Nephron (organoid): ENCODE measurements around the gene NAA80.
A peak's percentile ranks its signal among the peaks of the same experiment; 100 is the strongest.
"Not testable (repeated sequence)": the region's sequence is repeated elsewhere in the genome, so short reads cannot be mapped to it uniquely, and the experiment has no call there.

Source experiments
- H3K27ac Mint-ChIP-seq, 3 experiments: 2 replicates each; pipeline ENCODE4 v1.8.0; 2020; ENCODE audit warnings: mixed read lengths in 3 of 3, mild to moderate bottlenecking in 2 of 3, moderate library complexity in 1 of 3
- H3K27me3 Mint-ChIP-seq: 2 replicates; pipeline ENCODE4 v1.8.0; 2021; ENCODE audit warnings: low read depth, mild to moderate bottlenecking, moderate library complexity, mixed read lengths
- H3K36me3 Mint-ChIP-seq: 2 replicates; pipeline ENCODE4 v1.8.0; 2020; ENCODE audit warnings: low read depth, mixed read lengths
- H3K4me1 Mint-ChIP-seq: 2 replicates; pipeline ENCODE4 v1.8.0; 2020; ENCODE audit warnings: mixed read lengths
- H3K4me3 Mint-ChIP-seq, 3 experiments: 2 replicates each; pipeline ENCODE4 v1.8.0; 2020; ENCODE audit warnings: mild to moderate bottlenecking in 3 of 3, mixed read lengths in 3 of 3, moderate library complexity in 2 of 3
- H3K9me3 Mint-ChIP-seq: 2 replicates; pipeline ENCODE4 v1.8.0; 2020; ENCODE audit warnings: mixed read lengths
- TF ChIP-seq, protein P1 (sequence below), 3 experiments: fragments of 200-600 bp; sonication (generic); IDR thresholded peaks; one replicate each; pipeline ENCODE4 v1.5.0; 2021; ENCODE audit warnings: antibody characterized with exemption in 3 of 3; ENCODE audit not compliant: unreplicated experiment in 3 of 3

The NAA80 gene

DNA sequence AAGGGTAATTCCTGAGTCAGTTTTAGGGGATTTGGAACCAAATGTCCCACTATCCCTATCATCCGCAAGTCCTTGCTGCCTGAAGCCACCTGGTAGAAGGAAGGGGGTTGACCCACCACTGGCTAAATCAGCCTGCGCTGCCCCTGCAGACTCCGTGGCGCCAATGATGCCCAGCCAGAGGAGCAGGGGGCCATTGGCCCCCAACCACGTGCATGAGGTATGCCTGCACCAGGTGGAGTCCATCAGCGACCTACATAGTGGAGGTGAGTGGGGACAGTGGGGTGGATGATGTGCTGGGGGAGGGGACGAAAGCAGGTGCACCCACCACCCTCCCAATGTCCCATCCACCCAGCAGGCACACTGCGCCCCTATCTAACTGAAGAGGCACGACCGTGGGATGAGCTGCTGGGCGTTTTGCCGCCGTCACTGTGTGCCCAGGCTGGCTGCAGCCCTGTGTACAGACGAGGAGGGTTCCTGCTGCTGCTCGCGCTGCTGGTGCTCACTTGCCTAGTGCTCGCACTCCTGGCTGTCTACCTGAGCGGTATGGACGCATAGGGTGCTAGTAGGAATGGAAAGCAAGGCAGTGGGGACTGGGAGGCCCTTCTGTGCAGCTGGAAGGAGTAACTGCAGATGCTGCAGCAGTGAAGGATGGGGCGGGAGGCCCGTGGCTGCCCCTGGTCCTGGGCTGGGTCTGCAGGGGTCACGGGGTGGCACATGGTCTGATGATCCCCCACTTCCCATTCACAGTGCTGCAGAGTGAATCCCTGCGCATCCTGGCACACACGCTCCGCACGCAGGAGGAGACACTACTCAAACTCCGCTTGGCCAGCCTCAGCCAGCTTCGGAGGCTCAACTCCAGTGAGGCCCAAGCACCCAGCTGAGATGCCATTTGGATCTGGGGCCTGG is 12.6 kb downstream of the NAA80 start:
- no peak overlapping the region for H3K27ac Mint-ChIP-seq
- no peak overlapping the region for H3K4me3 Mint-ChIP-seq
- H3K9me3 Mint-ChIP-seq: no peaks in the 10 kb centered on the region
- H3K4me1 Mint-ChIP-seq: peaks cover 6% of the 10 kb centered on the region
- no peaks in the 10 kb centered on the region for H3K27me3 Mint-ChIP-seq
- H3K36me3 Mint-ChIP-seq: no peaks in the 10 kb centered on the region
- TF ChIP-seq, protein P1, sequence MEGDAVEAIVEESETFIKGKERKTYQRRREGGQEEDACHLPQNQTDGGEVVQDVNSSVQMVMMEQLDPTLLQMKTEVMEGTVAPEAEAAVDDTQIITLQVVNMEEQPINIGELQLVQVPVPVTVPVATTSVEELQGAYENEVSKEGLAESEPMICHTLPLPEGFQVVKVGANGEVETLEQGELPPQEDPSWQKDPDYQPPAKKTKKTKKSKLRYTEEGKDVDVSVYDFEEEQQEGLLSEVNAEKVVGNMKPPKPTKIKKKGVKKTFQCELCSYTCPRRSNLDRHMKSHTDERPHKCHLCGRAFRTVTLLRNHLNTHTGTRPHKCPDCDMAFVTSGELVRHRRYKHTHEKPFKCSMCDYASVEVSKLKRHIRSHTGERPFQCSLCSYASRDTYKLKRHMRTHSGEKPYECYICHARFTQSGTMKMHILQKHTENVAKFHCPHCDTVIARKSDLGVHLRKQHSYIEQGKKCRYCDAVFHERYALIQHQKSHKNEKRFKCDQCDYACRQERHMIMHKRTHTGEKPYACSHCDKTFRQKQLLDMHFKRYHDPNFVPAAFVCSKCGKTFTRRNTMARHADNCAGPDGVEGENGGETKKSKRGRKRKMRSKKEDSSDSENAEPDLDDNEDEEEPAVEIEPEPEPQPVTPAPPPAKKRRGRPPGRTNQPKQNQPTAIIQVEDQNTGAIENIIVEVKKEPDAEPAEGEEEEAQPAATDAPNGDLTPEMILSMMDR (IDR thresholded peaks at IDR 0.05; ENCODE audit: unreplicated experiment in 3 of 3): no peak

- H3K9me3 Mint-ChIP-seq, H3K4me3 Mint-ChIP-seq, H3K27ac Mint-ChIP-seq, H3K36me3 Mint-ChIP-seq, H3K4me1 Mint-ChIP-seq, H3K27me3 Mint-ChIP-seq: not testable (repeated sequence)
Measured at GRCh38 chr3:50284121-50284520, 15.1 kb downstream of the NAA80 start.

GRCh38 chr3:50279255-50280016 is 19.8 kb downstream of the NAA80 start:
- Mint-ChIP-seq H3K27ac (no peak overlapping the region), H3K4me1 (peaks cover 11% of the 10 kb centered on the region)

DNA sequence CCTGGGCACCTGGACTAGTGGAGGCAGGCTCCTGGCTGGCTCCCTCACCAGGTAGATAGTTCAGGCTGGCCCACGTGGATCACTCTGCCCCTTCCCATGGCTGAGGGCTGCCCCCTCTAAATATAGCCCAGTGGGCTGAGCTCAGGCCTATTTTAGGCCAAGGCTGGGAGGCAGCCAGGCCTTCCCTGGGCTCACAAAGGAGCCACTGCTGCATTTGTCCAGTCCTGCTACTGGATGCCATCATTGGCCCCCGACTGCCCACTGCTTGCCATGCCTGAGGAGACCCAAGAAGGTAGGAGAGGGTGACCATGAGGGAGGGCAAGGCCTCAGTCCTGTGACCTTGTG is 20.4 kb downstream of the NAA80 start, which contains the start of gene LSMEM2:
LSMEM2 (plus strand) TSS at position 208 of the 345 bp plus-strand sequence; CDS start at position 235, 27 bp downstream.
- Mint-ChIP-seq H3K9me3 (no peaks in the 10 kb centered on the region), H3K36me3 (peaks cover 3% of the 10 kb centered on the region)
- TF ChIP-seq, protein P1 (IDR thresholded peaks at IDR 0.05; ENCODE audit: unreplicated experiment in 3 of 3): no peak

More at GRCh38 chr3:50279255-50280016, 19.8 kb downstream of the NAA80 start:
- peaks cover 3% of the 10 kb centered on the region for H3K36me3 Mint-ChIP-seq
- TF ChIP-seq, protein P1 (IDR thresholded peaks at IDR 0.05; ENCODE audit: unreplicated experiment in 3 of 3): no peak
- H3K4me3 Mint-ChIP-seq: no peak overlapping the region
- H3K27me3 Mint-ChIP-seq: peaks cover 12% of the 10 kb centered on the region
- H3K9me3 Mint-ChIP-seq: no peaks in the 10 kb centered on the region

GRCh38 chr3:50278123-50278879 is 20.9 kb downstream of the NAA80 start:
- H3K4me3 Mint-ChIP-seq: no peak overlapping the region
- TF ChIP-seq, protein P1 (IDR thresholded peaks at IDR 0.05; ENCODE audit: unreplicated experiment in 3 of 3): no peak
- H3K9me3 Mint-ChIP-seq: no peaks in the 10 kb centered on the region
- H3K36me3 Mint-ChIP-seq: peaks cover 3% of the 10 kb centered on the region
- peak overlapping the region in 2 of 3 experiments; percentile 13 to 30 for H3K27ac Mint-ChIP-seq
- H3K4me1 Mint-ChIP-seq: peaks cover 16% of the 10 kb centered on the region
- H3K27me3 Mint-ChIP-seq: peaks cover 19% of the 10 kb centered on the region

More for the DNA sequence above, 20.4 kb downstream of the NAA80 start, which contains the start of gene LSMEM2:
- Mint-ChIP-seq H3K27me3 (peaks cover 18% of the 10 kb centered on the region), H3K27ac (peak within 1 kb of the TSS in 2 of 3 experiments; percentile 13 to 30), H3K4me3 (no peak within 1 kb of the TSS), H3K4me1 (peaks cover 16% of the 10 kb centered on the region)

GRCh38 chr3:50276762-50277101 is 22.5 kb downstream of the NAA80 start:
- Mint-ChIP-seq H3K4me1 (peaks cover 24% of the 10 kb centered on the region), H3K4me3 (no peak overlapping the region), H3K27ac (no peak overlapping the region), H3K36me3 (peaks cover 7% of the 10 kb centered on the region), H3K9me3 (no peaks in the 10 kb centered on the region), H3K27me3 (peaks cover 25% of the 10 kb centered on the region)
- TF ChIP-seq, protein P1 (IDR thresholded peaks at IDR 0.05; ENCODE audit: unreplicated experiment in 3 of 3): no peak
